Ovary (tissue), 9 donors: ENCODE measurements around the gene ITGA6. TPM values are rescaled to one million over a fixed set of nuclear protein-coding genes. Genes with fewer than 3 reads are reported as not detected.
"Not testable (repeated sequence)": the region's sequence is repeated elsewhere in the genome, so short reads cannot be mapped to it uniquely, and the experiment has no call there.

Source experiments
- DNase-seq, 5 donors: peaks; one replicate each; pipeline ENCODE4 v3.0.0-alpha.2; 2019 to 2020
- H3K27ac ChIP-seq, 2 donors: fragments of 200-600 bp; one replicate each; pipeline versions ENCODE4 v1.5.1 to v1.8.0; 2019 to 2022
- H3K27me3 ChIP-seq: fragments of 200-600 bp; one replicate; pipeline ENCODE4 v1.8.0; 2022
- H3K36me3 ChIP-seq: fragments of 200-600 bp; sonication (generic); one replicate; pipeline ENCODE4 v1.5.1; 2019
- H3K4me1 ChIP-seq: one replicate; pipeline ENCODE4 v1.8.1; 2013; ENCODE audit warnings: mild to moderate bottlenecking, moderate library complexity; ENCODE audit not compliant: insufficient read depth
- H3K4me3 ChIP-seq: fragments of 200-600 bp; sonication (generic); one replicate; pipeline ENCODE4 v1.5.1; 2017
- H3K9me3 ChIP-seq, 2 donors: fragments of 200-600 bp in 1 of 2; sonication (generic) in 1 of 2; one replicate each; pipeline versions ENCODE4 v1.5.1 to v1.8.1; 2013 to 2019; ENCODE audit warnings: mild to moderate bottlenecking in 1 of 2, moderate library complexity in 1 of 2
- CTCF ChIP-seq, 3 donors: fragments of 450-650 bp in 2 of 3; fragments of 200-600 bp in 1 of 3; IDR thresholded peaks; one replicate each; pipeline versions ENCODE4 v1.5.1 to v1.8.0; 2016 to 2022; ENCODE audit warnings: antibody characterized with exemption in 3 of 3, mild to moderate bottlenecking in 1 of 3
- EP300 ChIP-seq: sonication (generic); formaldehyde crosslinking; IDR thresholded peaks from one replicate; pipeline ENCODE4 v1.6.1; 2017; ENCODE audit warnings: antibody characterized with exemption
- POLR2A ChIP-seq: fragments of 450-650 bp; IDR thresholded peaks from one replicate; pipeline ENCODE4 v1.6.1; 2017; ENCODE audit warnings: antibody characterized with exemption, mild to moderate bottlenecking, moderate library complexity
- WGBS, 3 donors: extraction: QIAGEN DNeasy Blood & Tissue Kit in 1 of 3; methylation state at CpG; one replicate each; pipeline versions ENCODE4 v1.1.5 to v1.1.7; 2013 to 2017; 5-methylcytosine and 5-hydroxymethylcytosine counted together
- intact Hi-C, 4 donors: fragments of 100-400 bp; cut with DNase I; formaldehyde crosslinking; loops; one replicate each; pipeline versions ENCODE4 v1.11.0 to v1.15.1; 2022 to 2023
- polyA plus RNA-seq, 2 donors: library from polyadenylated mRNA; stranded (reverse); fragments of 200-250 nt in 1 of 2; fragments of 350-450 nt in 1 of 2; fragmentation: Illumina TruSeq in 1 of 2; extraction: RNeasy Lipid Tissue Mini Kit (QIAGEN cat#74804) in 1 of 2; gene quantifications; one replicate each; pipeline ENCODE4 v1.2.3, GENCODE V29; 2013 to 2014
- total RNA-seq, 7 donors: library from RNA; depleted of rRNA in 2 of 7; stranded (reverse); fragments of >200 nt in 2 of 7; fragmentation: NEBNext Ultra II Directional in 3 of 7; extraction: Animal tissue kit (Norgen Biotek cat#: 25700) in 3 of 7; gene quantifications; one replicate each; pipeline versions ENCODE4 v1.1.0 to v1.2.4, GENCODE V29; 2016 to 2023
- donor health status: DM: no; HTN: no; CAD: no; lungs with moderate emphysema.
- donor health status: DM: no; HTN: no; CAD: no.
- donor health status: Bipolar disorder and iron deficiency.
- donor health status: DM: yes; HTN: yes; CAD: no.
- donor health status: DM: no; HTN: no; CAD: no.
- donor health status: DM: yes; HTN: yes; CAD: no.

The ITGA6 gene
- total and polyA plus RNA-seq, 9 donors, result 8.4 to 51.6 (median 19.0) TPM

- Histone ChIP-seq H3K36me3 (no peaks in the 10 kb centered on the region), H3K9me3 (peaks cover 3 to 6% of the 10 kb centered on the region in 2 donors), H3K4me1 (no peaks in the 10 kb centered on the region), H3K4me3 (no peak overlapping the region), H3K27ac (no peak overlapping the region), H3K27me3 (no peaks in the 10 kb centered on the region)
- TF ChIP-seq CTCF (IDR thresholded peaks at IDR 0.05), result no peak
- intact Hi-C loops, result no loop called here
- no peak for DNase-seq
- WGBS, 3 donors, result 81 to 90% (median 82%) methylated on average over 2 of the region's 2 CpGs
Observed at GRCh38 chr2:172531309-172531708, 103.9 kb downstream of the ITGA6 start.

- 91 to 98% (median 97%) methylated on average over 2 of the region's 2 CpGs for WGBS, 3 donors
- H3K4me1 ChIP-seq, intact Hi-C loops, H3K4me3 ChIP-seq, H3K9me3 ChIP-seq, DNase-seq, H3K36me3 ChIP-seq, H3K27me3 ChIP-seq, H3K27ac ChIP-seq: not testable (repeated sequence)
Observed at GRCh38 chr2:172532461-172532860, 105.1 kb downstream of the ITGA6 start.

GRCh38 chr2:172533687-172534086, 106.3 kb downstream of the ITGA6 start:
- H3K27ac ChIP-seq, result no peak overlapping the region
- TF ChIP-seq CTCF (IDR thresholded peaks at IDR 0.05) (no peak), EP300 (no peak), POLR2A (no peak)
- no peak for DNase-seq
- no peak overlapping the region for H3K4me3 ChIP-seq
- H3K36me3 ChIP-seq, result no peaks in the 10 kb centered on the region
- WGBS, 3 donors, result 96 to 100% (median 100%) methylated on average over 1 of the region's 1 CpG
- no peaks in the 10 kb centered on the region for H3K4me1 ChIP-seq
- no peaks in the 10 kb centered on the region for H3K27me3 ChIP-seq
- intact Hi-C loops, result no loop called here
- peaks cover 3 to 6% of the 10 kb centered on the region in 2 donors for H3K9me3 ChIP-seq

- TF ChIP-seq POLR2A (no peak), CTCF (IDR thresholded peaks at IDR 0.05) (no peak), EP300 (no peak)
- no peaks in the 10 kb centered on the region for H3K4me1 ChIP-seq
- WGBS, 3 donors, result 86 to 95% (median 89%) methylated on average over 3 of the region's 3 CpGs
- no peak overlapping the region for H3K4me3 ChIP-seq
- no peaks in the 10 kb centered on the region for H3K36me3 ChIP-seq
- intact Hi-C loops, result no loop called here
- H3K27me3 ChIP-seq, result no peaks in the 10 kb centered on the region
- H3K27ac ChIP-seq, result no peak overlapping the region
- DNase-seq, result no peak
- H3K9me3 ChIP-seq, result peaks cover 3 to 6% of the 10 kb centered on the region in 2 donors
Observed at GRCh38 chr2:172535119-172535518, 107.7 kb downstream of the ITGA6 start.

GRCh38 chr2:172537851-172538250, 110.5 kb downstream of the ITGA6 start:
- 90 to 96% (median 93%) methylated on average over 3 to 29 of the region's 37 CpGs for WGBS, 3 donors
- H3K27me3 ChIP-seq, H3K9me3 ChIP-seq, H3K4me1 ChIP-seq, H3K36me3 ChIP-seq, H3K4me3 ChIP-seq, DNase-seq, H3K27ac ChIP-seq, intact Hi-C loops: not testable (repeated sequence)

GRCh38 chr2:172539767-172540166, 112.4 kb downstream of the ITGA6 start:
- intact Hi-C loops, result no loop called here
- no peak overlapping the region for H3K4me3 ChIP-seq
- TF ChIP-seq EP300 (no peak), CTCF (IDR thresholded peaks at IDR 0.05) (no peak), POLR2A (no peak)
- no peaks in the 10 kb centered on the region for H3K4me1 ChIP-seq
- no peak for DNase-seq
- H3K9me3 ChIP-seq, result no peaks in the 10 kb centered on the region
- H3K27ac ChIP-seq, result no peak overlapping the region
- H3K27me3 ChIP-seq, result no peaks in the 10 kb centered on the region
- 66 to 80% (median 77%) methylated on average over 4 of the region's 4 CpGs for WGBS, 3 donors
- H3K36me3 ChIP-seq, result no peaks in the 10 kb centered on the region
